Upper lobe of left lung (tissue), 4 donors: Measurements from ENCODE around the gene ZNF423.

Source experiments
- CTCF ChIP-seq, 6 experiments: fragments of 450-650 bp in 4 of 6; fragments of 200-600 bp in 2 of 6; sonication (generic) in 2 of 6; IDR thresholded peaks; one replicate each; pipeline ENCODE4 v1.5.1; 2016 to 2019; ENCODE audit warnings: antibody characterized with exemption in 6 of 6
- EP300 ChIP-seq, 4 donors: sonication (generic); formaldehyde crosslinking; IDR thresholded peaks; one replicate each; pipeline ENCODE4 v1.5.1; 2017; ENCODE audit warnings: antibody characterized with exemption in 4 of 4, control low read depth in 2 of 4
- POLR2AphosphoS5 ChIP-seq, 2 donors: sonication (generic); formaldehyde crosslinking; IDR thresholded peaks; one replicate each; pipeline ENCODE4 v1.5.1; 2017; ENCODE audit warnings: antibody characterized with exemption in 2 of 2

- TF ChIP-seq CTCF (IDR thresholded peaks at IDR 0.05): no peak
- no peak for TF ChIP-seq POLR2AphosphoS5 (IDR thresholded peaks at IDR 0.05)
- TF ChIP-seq EP300 (IDR thresholded peaks at IDR 0.05): no peak
Measured at GRCh38 chr16:49544828-49545227, 311.1 kb downstream of the ZNF423 start.
